HG03175 (cell line): Measurements from ENCODE around the gene CAPZB.

Experiments
- ATAC-seq: cut with Tn5 transposase; IDR thresholded peaks from one replicate; pipeline ENCODE4 v1.9.1; 2021; ENCODE audit warnings: mild to moderate bottlenecking, moderate library complexity; ENCODE audit not compliant: unreplicated experiment

Gene CAPZB

GRCh38 chr1:19337289-19337688 lies 148.1 kb downstream of the CAPZB start:
- ATAC-seq = no peak

- ATAC-seq = no peak
Observed at GRCh38 chr1:19336543-19336942, 148.8 kb downstream of the CAPZB start.

- no peak for ATAC-seq
Observed at GRCh38 chr1:19333587-19334354, 151.6 kb downstream of the CAPZB start.

GRCh38 chr1:19332832-19333231 lies 152.5 kb downstream of the CAPZB start:
- ATAC-seq = no peak

DNA sequence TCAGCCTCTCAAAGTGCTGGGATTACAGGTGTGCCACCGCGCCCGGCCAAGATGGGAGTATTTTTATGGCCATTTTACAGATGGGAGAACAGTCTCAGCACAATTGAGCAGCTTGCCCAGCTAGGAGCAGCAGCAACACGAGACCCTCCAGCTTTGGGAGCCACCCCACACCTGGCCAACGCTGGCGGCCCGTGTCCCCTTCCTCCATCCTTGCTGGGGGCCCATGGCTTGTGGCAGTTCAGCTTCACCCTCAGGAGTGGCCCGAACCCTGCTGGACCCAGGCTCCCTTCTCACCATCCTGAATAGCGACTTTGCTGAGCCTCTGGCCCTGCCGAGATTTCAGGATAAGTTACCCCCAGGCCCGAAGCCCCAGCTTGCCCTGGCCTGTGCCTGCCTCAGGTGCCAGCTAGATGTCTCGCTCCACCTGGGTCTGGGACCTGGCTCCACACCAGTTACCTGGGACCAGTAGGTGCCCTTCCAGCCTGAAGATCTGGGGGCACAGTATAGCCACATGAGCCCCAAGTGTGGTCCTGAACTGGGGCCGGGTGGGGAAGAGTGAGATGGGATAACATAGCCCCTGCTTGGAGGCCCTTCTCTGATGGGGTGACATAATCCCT lies 154.0 kb downstream of the CAPZB start:
- ATAC-seq = no peak

DNA sequence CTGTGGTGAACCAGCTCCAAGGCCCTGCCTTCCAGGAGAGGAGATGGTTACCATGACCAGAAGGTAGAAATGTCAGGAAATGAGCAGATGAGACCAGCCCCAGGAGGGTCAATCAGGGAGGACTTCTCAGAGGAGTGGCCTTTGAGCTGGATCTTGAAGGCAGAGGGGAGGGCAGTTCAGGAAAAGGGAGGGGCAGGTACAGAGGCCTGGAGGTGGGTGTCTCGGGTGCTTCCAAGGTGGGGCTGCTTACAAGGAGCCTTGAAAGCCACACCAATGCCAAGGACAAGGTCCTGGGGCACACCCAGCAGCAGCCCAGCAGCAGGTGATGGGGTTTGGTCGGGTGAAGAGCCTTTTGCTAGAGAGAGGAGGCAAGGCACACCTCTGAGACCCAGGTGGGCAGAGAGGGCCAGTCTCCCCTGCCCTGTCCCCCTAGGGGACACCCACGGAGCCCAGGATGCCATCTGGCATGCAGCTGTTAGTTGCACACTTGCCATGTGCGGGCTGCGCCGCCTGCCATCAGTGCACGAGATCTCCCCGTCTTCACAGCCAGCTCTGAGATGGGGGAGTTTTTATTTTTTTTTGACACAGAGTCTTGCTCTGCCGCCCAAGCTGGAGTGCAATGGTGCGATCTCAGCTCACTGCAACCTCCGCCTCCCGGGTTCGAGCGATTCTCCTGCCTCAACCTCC lies 154.7 kb downstream of the CAPZB start:
- ATAC-seq = no peak

- no peak for ATAC-seq
Observed at GRCh38 chr1:19329611-19330010, 155.7 kb downstream of the CAPZB start.

DNA sequence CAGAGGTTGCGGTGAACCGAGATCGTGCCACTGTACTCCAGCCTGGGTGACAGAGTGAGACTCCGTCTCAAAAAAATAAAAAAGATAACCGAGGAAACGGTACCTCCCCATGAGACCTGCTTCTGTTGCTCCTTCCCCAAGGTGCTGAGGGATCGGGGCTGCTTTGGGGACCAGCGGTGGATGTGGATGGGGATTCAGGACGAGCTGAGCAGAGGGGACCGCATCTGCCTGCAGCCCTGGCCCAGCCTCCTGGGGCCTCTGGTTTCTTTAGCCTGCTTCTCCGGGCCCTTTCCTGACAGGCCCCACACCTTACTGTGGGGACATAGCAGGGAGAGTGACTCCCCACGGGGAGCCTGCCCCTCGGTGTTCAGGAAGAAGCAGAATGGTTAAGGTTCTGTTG lies 156.2 kb downstream of the CAPZB start:
- ATAC-seq = no peak

GRCh38 chr1:19328486-19328885 lies 156.9 kb downstream of the CAPZB start:
- no peak for ATAC-seq

DNA sequence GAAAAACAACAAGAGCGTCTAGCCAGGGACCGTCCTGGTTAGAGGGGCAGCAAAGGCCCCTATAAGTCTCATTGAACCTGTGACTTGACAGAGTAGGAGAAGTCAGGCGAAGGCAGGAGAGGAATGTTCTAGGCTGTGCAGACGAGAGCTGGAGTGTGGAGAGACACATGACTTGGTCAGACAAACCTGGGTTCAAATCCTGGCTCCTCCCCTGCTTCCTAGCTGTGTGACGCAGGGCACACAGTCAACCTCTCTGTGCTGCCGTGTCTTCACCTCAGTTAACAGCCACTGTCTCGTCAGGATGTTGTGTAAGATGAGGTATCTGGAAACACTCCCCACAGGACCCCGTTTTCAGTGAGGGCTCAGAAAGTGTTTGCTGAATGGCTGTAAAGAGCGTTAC lies 157.6 kb downstream of the CAPZB start:
- ATAC-seq = no peak

- ATAC-seq = no peak
Observed at GRCh38 chr1:19327301-19327700, 158.0 kb downstream of the CAPZB start.

DNA sequence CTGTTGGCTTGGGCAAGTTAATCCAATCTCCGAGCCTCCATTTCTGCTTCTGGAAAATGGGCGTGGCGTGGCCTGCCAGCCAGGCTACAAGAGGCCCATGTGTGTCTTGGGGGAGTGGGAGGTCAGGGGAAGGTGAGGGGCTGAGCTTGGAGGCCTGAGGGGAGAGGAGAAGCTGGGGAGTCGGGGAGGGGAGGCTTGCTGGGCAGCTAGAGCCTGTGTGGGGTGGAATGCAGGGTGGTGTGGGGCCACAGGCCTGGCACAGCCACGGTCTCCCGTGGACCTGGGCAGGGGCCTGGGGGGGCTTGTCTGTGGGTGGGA lies 158.6 kb downstream of the CAPZB start:
- ATAC-seq = no peak

DNA sequence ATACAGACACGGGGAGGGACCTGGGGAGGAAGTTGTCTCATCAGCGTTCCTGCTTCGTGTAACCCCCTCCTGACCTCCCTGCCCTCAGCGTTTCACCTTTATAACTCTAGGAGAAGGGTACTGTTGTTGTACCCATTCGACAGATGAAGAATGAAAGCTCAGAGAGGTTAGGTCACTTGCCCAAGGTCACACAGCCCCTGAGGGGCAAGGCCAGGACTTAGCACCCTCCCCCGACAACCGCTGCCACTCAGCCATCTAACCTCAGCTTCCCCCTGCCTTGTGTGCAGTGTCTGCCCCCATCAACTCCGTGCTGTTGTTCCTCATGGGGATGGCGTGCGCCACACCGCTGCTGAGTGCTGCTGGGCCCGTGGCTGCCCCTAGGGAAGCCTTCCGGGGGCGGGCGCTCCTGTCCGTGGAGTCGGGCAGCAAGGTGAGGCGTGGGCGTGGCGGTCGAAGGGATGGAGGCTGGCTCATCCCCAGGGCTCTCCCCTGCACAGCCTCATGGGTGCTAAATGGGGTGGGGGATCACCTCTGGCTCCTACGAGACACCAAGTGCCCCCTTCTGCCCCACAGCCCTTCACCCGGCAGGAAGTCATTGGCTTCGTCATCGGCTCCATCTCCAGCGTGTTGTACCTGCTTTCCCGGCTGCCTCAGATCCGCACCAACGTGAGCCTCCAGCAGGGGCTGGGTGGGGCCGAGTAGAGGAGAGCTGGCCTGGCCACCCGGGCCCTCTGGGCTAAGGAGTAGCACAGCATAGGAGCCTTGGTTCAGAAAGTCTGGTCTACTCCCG lies 159.2 kb downstream of the CAPZB start:
- ATAC-seq = no peak

GRCh38 chr1:19325368-19325957 lies 159.9 kb downstream of the CAPZB start:
- ATAC-seq = no peak

DNA sequence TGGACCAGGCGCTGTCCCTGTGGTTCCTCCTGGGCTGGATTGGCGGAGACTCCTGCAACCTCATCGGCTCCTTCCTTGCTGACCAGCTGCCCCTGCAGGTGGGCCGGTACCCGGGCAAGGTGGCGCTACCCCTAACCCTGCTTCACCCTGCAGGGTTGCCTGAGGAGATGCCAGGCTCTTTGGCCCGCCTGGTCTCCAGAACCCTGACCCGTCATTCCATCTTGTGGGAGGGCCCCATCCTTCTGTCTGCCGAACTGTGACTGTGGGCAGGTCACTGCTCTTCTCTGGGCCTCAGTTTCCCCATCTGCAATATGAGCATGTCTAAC lies 160.7 kb downstream of the CAPZB start:
- ATAC-seq = no peak

DNA sequence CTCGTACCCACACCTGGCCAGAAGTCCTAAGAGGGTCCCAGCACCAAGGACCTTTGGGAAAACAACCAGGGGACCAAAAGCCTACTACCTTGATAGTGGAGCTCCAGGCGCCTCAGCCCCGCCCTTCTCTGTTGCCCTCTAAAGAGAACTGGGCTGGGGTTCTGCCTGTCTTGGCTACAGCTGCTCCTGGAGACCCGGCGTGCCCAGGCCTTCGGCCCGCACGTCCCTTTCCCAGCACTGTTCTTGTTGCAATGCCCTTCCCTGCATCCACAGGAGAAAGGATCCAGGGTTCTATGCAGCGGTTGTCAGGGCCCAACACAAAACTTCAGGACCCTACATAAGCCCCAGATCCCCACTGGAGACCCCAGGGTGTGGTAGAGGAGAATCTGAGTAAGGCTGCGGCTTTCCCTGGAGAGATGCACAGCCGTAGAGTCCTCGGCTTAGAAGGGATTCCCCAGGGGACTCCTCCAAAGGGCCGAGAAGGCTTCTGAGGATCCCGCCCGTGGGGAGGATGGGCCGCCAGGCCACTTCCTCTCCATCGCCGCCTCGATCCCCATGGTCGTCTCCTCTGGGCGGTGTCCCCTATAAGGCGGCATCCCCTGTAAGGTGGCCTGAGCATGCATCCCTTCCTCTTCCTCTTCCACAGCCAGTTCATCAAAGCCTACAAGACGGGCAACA lies 161.2 kb downstream of the CAPZB start:
- ATAC-seq = no peak

DNA sequence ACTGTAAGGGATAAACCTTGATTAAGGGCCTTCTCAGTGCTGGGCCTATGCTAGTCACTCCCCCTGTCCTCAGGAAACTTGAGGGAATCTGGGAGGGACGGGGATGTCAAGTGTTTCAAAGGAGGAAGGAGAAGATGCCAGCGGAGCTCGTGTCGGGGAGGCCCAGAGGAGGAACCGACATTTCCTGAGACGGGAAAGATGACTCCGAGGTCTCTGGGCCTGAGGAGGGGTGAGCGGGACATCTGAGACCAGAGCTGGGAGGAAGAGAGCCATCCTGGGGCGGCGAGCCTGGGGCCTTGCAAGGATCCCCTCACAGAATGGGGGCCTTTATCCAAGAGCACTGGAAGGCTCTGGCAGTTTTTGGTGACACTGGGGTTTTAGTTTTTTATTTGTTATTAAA lies 162.9 kb downstream of the CAPZB start:
- ATAC-seq = no peak

DNA sequence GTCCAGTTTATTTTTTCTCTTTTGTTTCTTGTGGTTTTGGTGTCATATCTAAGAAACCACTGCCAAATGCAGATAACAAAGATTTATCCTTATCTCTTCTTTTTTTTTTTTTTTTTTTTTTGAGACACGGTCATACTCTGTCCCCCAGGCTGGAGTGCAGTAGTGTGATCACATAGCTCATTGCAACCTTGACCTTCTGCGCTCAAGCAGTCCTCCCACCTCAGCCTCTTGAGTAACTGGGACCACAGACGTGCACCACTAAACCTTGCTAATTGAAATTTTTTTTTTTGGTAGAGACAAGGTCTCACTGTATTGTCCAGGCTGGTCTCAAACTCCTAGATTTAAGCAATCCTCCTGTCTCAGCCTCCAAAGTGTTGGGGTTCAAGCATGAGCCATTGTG lies 164.3 kb downstream of the CAPZB start:
- no peak for ATAC-seq

DNA sequence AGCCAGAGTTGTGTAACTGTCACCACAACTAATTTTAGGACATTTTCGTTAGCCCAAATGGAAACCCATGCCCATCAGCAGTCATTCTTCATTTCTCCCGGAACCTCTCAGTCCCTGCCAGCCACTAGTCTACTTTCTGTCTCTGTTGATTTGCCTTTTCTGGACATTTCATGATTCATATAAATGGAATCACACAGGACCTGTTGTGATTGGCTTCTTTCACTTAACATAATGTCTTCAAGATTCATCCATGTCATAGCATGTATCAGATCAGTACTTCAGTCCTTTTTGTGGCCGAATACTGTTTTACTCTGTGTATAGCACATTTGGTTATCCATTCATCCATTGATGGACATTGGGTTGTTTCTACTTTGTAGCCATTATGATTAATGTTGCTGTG lies 166.1 kb downstream of the CAPZB start:
- no peak for ATAC-seq

GRCh38 chr1:19317126-19317910 lies 168.0 kb downstream of the CAPZB start:
- no peak for ATAC-seq
